Activated CD4-positive, alpha-beta T cell treated with anti-CD3 and anti-CD28 coated beads, Interleukin-2, amount 50 U/mL, for 24 hours (primary cell): Measurements from ENCODE around the gene SLC9A2.
A peak's percentile ranks its signal among the peaks of the same experiment; 100 is the strongest.

Source experiments
- DNase-seq, 2 donors: peaks; one replicate each; pipeline ENCODE4 v3.0.0-alpha.2; 2020; ENCODE audit warnings: low read depth in 1 of 2, low spot score in 1 of 2

SLC9A2 gene

DNA sequence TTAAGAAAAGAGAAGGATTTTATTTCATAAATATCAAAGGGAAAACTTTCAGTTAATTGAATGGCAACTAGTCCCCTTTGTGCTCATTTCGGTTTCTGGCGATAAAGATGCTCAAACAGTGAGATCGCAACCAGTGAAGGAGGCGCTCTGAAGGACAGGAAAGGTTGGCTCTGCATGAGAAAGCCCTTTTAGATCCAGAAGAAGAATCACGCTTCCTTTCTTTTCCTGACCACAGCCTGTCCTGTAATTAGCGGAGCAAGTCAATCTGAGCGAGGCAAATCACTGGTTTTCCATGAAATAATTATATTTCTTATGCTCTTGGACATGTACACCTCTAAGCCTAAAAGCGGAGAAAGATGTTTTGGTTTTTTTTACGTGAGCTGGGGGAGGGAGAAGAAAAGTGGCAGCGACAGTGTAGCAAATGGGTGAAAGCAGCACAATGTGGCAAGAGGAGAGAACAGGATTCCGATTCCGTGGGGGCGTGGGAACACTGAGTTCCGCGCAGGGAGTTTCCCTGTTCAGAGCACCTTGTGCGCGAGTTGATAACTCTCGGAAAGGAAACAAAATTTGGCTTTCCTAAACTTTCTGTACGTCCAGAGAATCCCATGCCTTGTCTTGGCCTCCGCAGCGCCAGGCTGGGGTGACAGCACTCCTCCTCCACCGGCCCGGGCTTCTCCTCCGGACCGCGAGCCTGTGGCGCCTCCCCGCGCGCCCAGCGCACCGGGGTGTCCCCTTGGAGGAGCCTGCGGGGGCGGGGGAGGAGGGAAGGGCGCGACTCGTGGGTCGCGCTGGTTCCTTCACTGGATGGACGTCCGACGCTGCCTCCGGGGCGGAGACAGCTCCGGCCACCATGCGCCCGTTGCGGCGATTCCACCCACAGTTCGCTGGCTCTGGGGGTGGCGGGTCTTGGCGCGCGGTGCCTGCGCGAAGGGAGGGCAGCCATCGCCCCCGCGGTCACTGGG lies 620 bp upstream of the SLC9A2 start:
- no peak for DNase-seq

DNA sequence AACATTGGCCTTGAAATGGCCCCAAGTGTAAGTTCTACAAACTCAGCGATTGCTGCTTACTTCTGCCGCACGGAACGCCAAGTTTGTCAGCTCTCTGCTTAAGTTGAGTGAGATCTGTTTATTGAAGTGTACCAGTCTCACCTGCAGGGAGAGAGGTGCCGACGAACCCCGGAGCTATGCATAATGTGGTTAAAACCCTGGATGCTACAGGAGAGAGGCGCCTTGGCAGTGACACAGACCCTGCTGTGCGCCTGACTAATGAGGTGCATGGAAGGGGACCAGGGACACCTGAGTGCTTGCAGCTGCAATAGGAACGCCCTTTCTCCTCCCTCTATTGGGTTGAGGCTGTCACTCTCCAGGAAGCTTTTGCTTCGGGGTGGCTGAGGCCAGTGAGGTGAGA lies 979 bp downstream of the SLC9A2 start:
- DNase-seq = no peak

DNA sequence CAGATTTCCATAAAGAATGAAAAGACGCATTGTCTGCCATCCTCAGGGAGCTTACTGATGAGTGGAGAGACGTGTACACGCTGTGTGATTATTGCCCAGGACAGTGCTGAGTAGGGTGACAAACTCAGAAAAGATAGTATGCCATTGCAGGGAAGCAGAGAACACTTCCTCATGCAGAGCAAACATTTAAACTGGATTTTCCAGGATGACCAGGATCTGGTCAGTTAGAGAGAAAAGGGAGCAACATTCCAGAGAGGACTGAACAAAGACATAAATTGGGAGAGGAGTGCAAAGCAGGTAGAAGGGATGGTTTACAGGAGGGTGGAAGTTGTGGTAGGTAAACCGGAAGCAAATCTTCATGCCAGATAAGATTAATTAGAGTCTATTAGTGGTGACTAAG lies 2.3 kb downstream of the SLC9A2 start:
- DNase-seq = no peak

- no peak for DNase-seq
Observed at GRCh38 chr2:102622646-102623045, 3.3 kb downstream of the SLC9A2 start.

GRCh38 chr2:102630458-102630857 lies 11.1 kb downstream of the SLC9A2 start:
- DNase-seq = no peak

DNA sequence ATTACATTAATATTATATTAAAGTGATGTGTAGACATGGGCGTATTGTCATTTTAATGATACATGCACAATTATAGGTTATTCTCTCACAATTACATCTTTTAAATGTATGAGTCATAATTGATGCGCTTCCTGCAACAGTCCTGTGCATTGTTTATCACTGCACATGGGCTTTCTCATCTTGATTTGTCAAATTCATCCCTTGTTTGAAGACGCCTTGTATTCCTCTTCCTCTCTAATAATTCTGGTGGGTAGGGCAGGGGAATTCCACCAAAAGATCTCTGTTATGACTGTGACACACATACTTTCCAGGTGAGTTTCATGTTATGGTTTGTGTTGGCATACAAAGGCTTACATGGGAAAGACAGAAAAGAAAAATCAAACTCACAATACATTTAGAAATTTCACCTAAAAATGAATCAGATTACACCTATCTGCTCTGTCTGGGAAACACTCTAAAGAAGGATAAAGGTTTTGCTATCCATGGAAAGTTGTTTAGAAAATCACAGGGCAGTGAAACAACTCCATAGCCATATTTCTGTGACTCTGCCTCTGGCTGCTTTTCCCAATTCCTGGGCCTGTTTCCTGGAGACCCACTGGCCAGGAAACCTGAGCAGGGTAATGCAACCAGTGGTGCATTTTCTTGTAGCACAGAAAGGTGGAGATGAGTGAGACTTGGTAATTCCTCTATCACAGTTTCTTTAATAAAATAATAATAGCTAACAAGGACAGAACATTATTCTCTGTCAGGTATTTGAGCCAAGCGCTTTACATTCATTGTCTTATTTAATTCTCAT lies 13.2 kb downstream of the SLC9A2 start:
- DNase-seq = no peak

DNA sequence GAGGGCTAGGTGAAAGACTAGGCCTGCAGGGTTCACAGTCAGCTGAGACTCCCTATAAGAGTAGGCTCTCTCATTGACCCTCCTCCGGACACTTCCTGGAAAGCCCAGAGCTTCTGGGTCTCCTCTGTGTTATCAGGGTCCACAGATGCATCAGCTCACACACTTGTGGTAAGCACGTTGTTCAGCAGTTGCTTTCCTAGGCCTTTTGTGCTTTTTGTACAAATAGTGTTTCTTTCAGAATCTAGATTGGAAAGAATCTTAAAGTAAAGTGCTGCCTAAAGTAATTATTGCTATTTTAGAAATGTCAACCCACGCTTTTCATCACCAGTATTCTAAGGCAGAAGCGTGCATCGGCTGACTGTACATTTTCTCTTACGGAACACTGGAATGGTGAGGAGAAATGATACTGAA lies 15.5 kb downstream of the SLC9A2 start:
- no peak for DNase-seq

DNA sequence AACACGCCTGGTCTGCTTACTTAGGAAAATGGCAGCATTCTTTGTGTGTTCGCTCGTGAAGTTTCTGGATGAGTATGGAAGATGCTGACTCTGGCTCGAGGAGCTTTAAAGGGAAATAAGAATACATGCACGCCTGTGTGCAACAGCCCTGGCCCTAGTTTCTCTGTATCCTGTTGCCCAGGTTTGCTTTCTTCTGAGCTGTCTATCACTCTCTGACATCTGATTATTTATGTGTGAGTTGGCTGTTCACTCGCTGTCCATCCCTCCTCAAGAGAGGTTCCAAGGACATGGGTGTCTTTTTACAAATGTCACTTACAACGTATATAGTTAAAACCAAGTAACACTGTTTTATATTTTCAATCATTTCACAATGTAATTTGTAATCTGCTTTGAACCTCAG lies 16.0 kb downstream of the SLC9A2 start:
- DNase-seq = no peak

DNA sequence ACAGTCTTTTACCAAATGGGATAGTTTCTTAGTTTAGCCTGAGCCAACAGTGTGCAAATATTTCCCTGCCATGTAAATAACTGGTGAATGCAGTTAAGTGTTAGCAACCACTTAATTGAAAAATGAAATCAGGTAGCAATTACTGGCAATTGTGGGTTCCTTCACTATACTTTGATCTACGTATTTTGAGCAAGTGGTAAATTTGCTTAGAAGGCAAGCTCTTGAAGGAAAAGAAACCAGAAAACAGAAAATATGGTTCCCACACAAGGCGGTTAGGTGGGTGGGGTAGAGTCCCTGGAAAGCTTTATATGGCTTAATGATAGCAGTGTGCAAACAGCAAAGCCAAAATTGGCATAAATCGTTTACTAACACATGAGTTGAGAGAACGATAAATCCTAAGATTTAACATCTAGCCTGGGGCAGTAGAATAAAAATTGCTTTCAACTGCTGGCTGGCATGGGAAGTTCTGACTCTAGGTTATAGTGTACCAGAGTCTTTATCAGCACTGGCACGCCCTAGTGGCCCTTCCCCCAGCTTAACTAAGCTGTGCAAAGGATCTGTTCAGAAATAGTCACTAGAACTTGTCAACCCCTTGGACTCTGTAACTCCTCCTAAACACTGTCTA lies 17.0 kb downstream of the SLC9A2 start:
- DNase-seq = no peak

DNA sequence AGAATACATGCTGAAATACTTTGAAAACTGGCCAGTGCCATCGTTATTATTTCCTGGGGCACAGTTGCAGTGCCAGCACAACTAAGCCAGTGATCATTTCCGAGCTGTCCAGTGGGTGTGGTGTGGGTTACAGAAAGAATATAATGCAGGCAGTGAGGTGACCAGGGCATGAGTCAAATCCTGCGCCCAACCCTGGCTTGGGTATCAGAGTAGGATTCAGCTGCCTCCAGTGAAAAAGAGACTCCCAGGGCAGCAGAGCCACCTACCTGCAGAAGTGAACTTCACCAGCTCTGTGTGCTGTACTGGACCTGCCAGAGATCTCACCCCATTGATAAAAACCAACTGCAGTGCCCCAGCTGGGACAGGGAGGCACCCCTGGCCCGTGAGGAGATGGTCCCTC lies 18.0 kb downstream of the SLC9A2 start:
- no peak for DNase-seq

- DNase-seq = no peak
Observed at GRCh38 chr2:102639429-102639828, 20.1 kb downstream of the SLC9A2 start.

GRCh38 chr2:102652126-102652525 lies 32.8 kb downstream of the SLC9A2 start:
- DNase-seq = no peak

- peak in 1 of 2 donors; percentile 39 for DNase-seq
Observed at GRCh38 chr2:102657770-102658169, 38.4 kb downstream of the SLC9A2 start.

GRCh38 chr2:102660070-102660469 lies 40.7 kb downstream of the SLC9A2 start:
- no peak for DNase-seq

- DNase-seq = no peak
Observed at GRCh38 chr2:102660574-102660973, 41.2 kb downstream of the SLC9A2 start.

- no peak for DNase-seq
Observed at GRCh38 chr2:102661846-102662245, 42.5 kb downstream of the SLC9A2 start.

- DNase-seq = no peak
Observed at GRCh38 chr2:102662833-102663232, 43.5 kb downstream of the SLC9A2 start.

- DNase-seq = no peak
Observed at GRCh38 chr2:102663381-102663780, 44.0 kb downstream of the SLC9A2 start.

GRCh38 chr2:102664471-102664909 lies 45.1 kb downstream of the SLC9A2 start:
- DNase-seq = peak in 1 of 2 donors; percentile 67

GRCh38 chr2:102667072-102667471 lies 47.7 kb downstream of the SLC9A2 start:
- DNase-seq = no peak

GRCh38 chr2:102668171-102668570 lies 48.8 kb downstream of the SLC9A2 start:
- DNase-seq = no peak

GRCh38 chr2:102669401-102669800 lies 50.0 kb downstream of the SLC9A2 start:
- no peak for DNase-seq
